ENCODE results near the gene RUNX1. TPM values are rescaled to one million over a fixed set of nuclear protein-coding genes. Genes with fewer than 3 reads are reported as not detected.

The RUNX1 gene
- total and polyA plus RNA-seq, 7 experiments from 2014 or later, result 27.9 to 154 (median 85.1) TPM

GRCh38 chr21:34819357-34819999 lies 229.6 kb downstream of the RUNX1 start:
- POLR2A ChIA-PET, result interaction anchor here (0.7 to 1.2 kb wide), 2 partner anchors 10 to 305 kb away, joined by 3 to 4 read pairs; no protein-coding TSS in a partner anchor
- DNase-seq, result no peak
- CTCF ChIA-PET, result no interaction called here
- Histone ChIP-seq H3K27ac (ENCODE audit: low read depth, low read length) (no peak overlapping the region), H3K36me3 (ENCODE audit: control insufficient read depth in 2 of 3, insufficient read depth in 3 of 3, low read length in 3 of 3) (peaks cover 0 to 87% (median 7%) of the 10 kb centered on the region in 3 experiments), H3K27me3 (ENCODE audit: control insufficient read depth in 2 of 2, insufficient read depth in 2 of 2, low read length in 2 of 2) (no peaks in the 10 kb centered on the region), H3K9me3 (ENCODE audit: control insufficient read depth in 2 of 3, low read length in 3 of 3) (no peaks in the 10 kb centered on the region), H3K4me1 (ENCODE audit: control insufficient read depth in 2 of 2, insufficient read depth in 2 of 2, low read length in 2 of 2) (peaks cover 0 to 3% of the 10 kb centered on the region in 2 donors), H3K4me3 (ENCODE audit: low read length) (no peak overlapping the region)
- peak overlapping the region in 3 of 9 donors; percentile 32 to 81 (median 43) for H3K27ac Mint-ChIP-seq
- H3K27me3 Mint-ChIP-seq, result no peaks in the 10 kb centered on the region
- H3K36me3 Mint-ChIP-seq, result peaks cover 7 to 67% (median 38%) of the 10 kb centered on the region in 5 donors
- H3K4me3 Mint-ChIP-seq, result no peak overlapping the region
- H3K4me1 Mint-ChIP-seq, result peaks cover 1 to 64% (median 51%) of the 10 kb centered on the region in 7 donors
- H3K9me3 Mint-ChIP-seq, result peaks cover 0 to 1% (median 0%) of the 10 kb centered on the region in 11 donors
- intact Hi-C loops (cut with micrococcal nuclease), result no loop called here
- no peak for ATAC-seq

- POLR2A ChIA-PET, result interaction anchor here (0.7 to 1.2 kb wide), 2 partner anchors 10 to 306 kb away, joined by 3 to 4 read pairs; no protein-coding TSS in a partner anchor
These were observed 230.4 kb downstream of the RUNX1 start for GRCh38 chr21:34818662-34819158.

GRCh38 chr21:34817821-34818661 lies 231.1 kb downstream of the RUNX1 start:
- no peak overlapping the region for H3K4me3 Mint-ChIP-seq
- intact Hi-C loops (cut with micrococcal nuclease), result no loop called here
- ChIA-PET POLR2A (no interaction called here), CTCF (no interaction called here)
- Histone ChIP-seq H3K4me3 (ENCODE audit: low read length) (no peak overlapping the region), H3K27ac (ENCODE audit: low read depth, low read length) (no peak overlapping the region), H3K27me3 (ENCODE audit: control insufficient read depth in 2 of 2, insufficient read depth in 2 of 2, low read length in 2 of 2) (no peaks in the 10 kb centered on the region), H3K36me3 (ENCODE audit: control insufficient read depth in 2 of 3, insufficient read depth in 3 of 3, low read length in 3 of 3) (peaks cover 0 to 86% (median 13%) of the 10 kb centered on the region in 3 experiments), H3K9me3 (ENCODE audit: control insufficient read depth in 2 of 3, low read length in 3 of 3) (no peaks in the 10 kb centered on the region), H3K4me1 (ENCODE audit: control insufficient read depth in 2 of 2, insufficient read depth in 2 of 2, low read length in 2 of 2) (peaks cover 0 to 3% of the 10 kb centered on the region in 2 donors)
- H3K36me3 Mint-ChIP-seq, result peaks cover 7 to 64% (median 38%) of the 10 kb centered on the region in 5 donors
- no peak for ATAC-seq
- no peaks in the 10 kb centered on the region for H3K27me3 Mint-ChIP-seq
- H3K27ac Mint-ChIP-seq, result peak overlapping the region in 5 of 9 donors; percentile 19 to 73 (median 36)
- peaks cover 0 to 1% (median 0%) of the 10 kb centered on the region in 11 donors for H3K9me3 Mint-ChIP-seq
- no peak for DNase-seq
- peaks cover 2 to 72% (median 60%) of the 10 kb centered on the region in 7 donors for H3K4me1 Mint-ChIP-seq

More at GRCh38 chr21:34818662-34819158, 230.4 kb downstream of the RUNX1 start:
- peaks cover 0 to 1% (median 0%) of the 10 kb centered on the region in 11 donors for H3K9me3 Mint-ChIP-seq
- H3K36me3 Mint-ChIP-seq, result peaks cover 5 to 63% (median 35%) of the 10 kb centered on the region in 5 donors
- peaks cover 0 to 81% (median 15%) of the 10 kb centered on the region in 3 experiments for H3K36me3 ChIP-seq (ENCODE audit: control insufficient read depth in 2 of 3, insufficient read depth in 3 of 3, low read length in 3 of 3)
- H3K4me3 ChIP-seq (ENCODE audit: low read length), result no peak overlapping the region
- CTCF ChIA-PET, result no interaction called here
- no peak overlapping the region for H3K4me3 Mint-ChIP-seq
- H3K9me3 ChIP-seq (ENCODE audit: control insufficient read depth in 2 of 3, low read length in 3 of 3), result no peaks in the 10 kb centered on the region
- H3K27me3 ChIP-seq (ENCODE audit: control insufficient read depth in 2 of 2, insufficient read depth in 2 of 2, low read length in 2 of 2), result no peaks in the 10 kb centered on the region
- ATAC-seq, result no peak
- H3K27ac ChIP-seq (ENCODE audit: low read depth, low read length), result no peak overlapping the region
- no peaks in the 10 kb centered on the region for H3K27me3 Mint-ChIP-seq
- intact Hi-C loops (cut with micrococcal nuclease), result no loop called here
- H3K4me1 ChIP-seq (ENCODE audit: control insufficient read depth in 2 of 2, insufficient read depth in 2 of 2, low read length in 2 of 2), result peaks cover 0 to 3% of the 10 kb centered on the region in 2 donors
- DNase-seq, result no peak
- H3K4me1 Mint-ChIP-seq, result peaks cover 0 to 67% (median 55%) of the 10 kb centered on the region in 7 donors
- H3K27ac Mint-ChIP-seq, result peak overlapping the region in 4 of 9 donors; percentile 46 to 81 (median 68)

- Histone ChIP-seq H3K9me3 (ENCODE audit: control insufficient read depth in 2 of 3, low read length in 3 of 3) (no peaks in the 10 kb centered on the region), H3K27ac (ENCODE audit: low read depth, low read length) (no peak overlapping the region), H3K4me3 (ENCODE audit: low read length) (no peak overlapping the region), H3K4me1 (ENCODE audit: control insufficient read depth in 2 of 2, insufficient read depth in 2 of 2, low read length in 2 of 2) (peaks cover 12 to 16% of the 10 kb centered on the region in 2 donors), H3K36me3 (ENCODE audit: control insufficient read depth in 2 of 3, insufficient read depth in 3 of 3, low read length in 3 of 3) (peaks cover 0 to 75% (median 10%) of the 10 kb centered on the region in 3 experiments), H3K27me3 (ENCODE audit: control insufficient read depth in 2 of 2, insufficient read depth in 2 of 2, low read length in 2 of 2) (no peaks in the 10 kb centered on the region)
- Mint-ChIP-seq H3K4me1 (peaks cover 19 to 77% (median 74%) of the 10 kb centered on the region in 7 donors), H3K27ac (peak overlapping the region; percentile 50 to 90 (median 79)), H3K9me3 (no peaks in the 10 kb centered on the region), H3K4me3 (no peak overlapping the region), H3K36me3 (peaks cover 14 to 68% (median 37%) of the 10 kb centered on the region in 5 donors), H3K27me3 (no peaks in the 10 kb centered on the region)
- ChIA-PET POLR2A (no interaction called here), CTCF (interaction anchor here (0.8 kb wide), 1 partner anchor 584 kb away, joined by 3 read pairs; no protein-coding TSS in a partner anchor)
- intact Hi-C loops (cut with micrococcal nuclease), result no loop called here
- DNase-seq, result no peak
- ATAC-seq, result no peak
These were observed 233.0 kb downstream of the RUNX1 start for GRCh38 chr21:34815831-34816705.

- DNase-seq, result no peak
- H3K9me3 Mint-ChIP-seq, result no peaks in the 10 kb centered on the region
- H3K4me3 Mint-ChIP-seq, result peak overlapping the region in 1 of 10 donors; percentile 15
- peaks cover 14 to 73% (median 38%) of the 10 kb centered on the region in 5 donors for H3K36me3 Mint-ChIP-seq
- no peaks in the 10 kb centered on the region for H3K27me3 Mint-ChIP-seq
- H3K27me3 ChIP-seq (ENCODE audit: control insufficient read depth in 2 of 2, insufficient read depth in 2 of 2, low read length in 2 of 2), result no peaks in the 10 kb centered on the region
- CTCF ChIA-PET, result no interaction called here
- peak overlapping the region in 7 of 9 donors; percentile 5 to 80 (median 55) for H3K27ac Mint-ChIP-seq
- H3K4me3 ChIP-seq (ENCODE audit: low read length), result no peak overlapping the region
- no peak for ATAC-seq
- H3K4me1 Mint-ChIP-seq, result peaks cover 30 to 92% (median 87%) of the 10 kb centered on the region in 7 donors
- H3K36me3 ChIP-seq (ENCODE audit: control insufficient read depth in 2 of 3, insufficient read depth in 3 of 3, low read length in 3 of 3), result peaks cover 0 to 66% (median 10%) of the 10 kb centered on the region in 3 experiments
- no peaks in the 10 kb centered on the region for H3K9me3 ChIP-seq (ENCODE audit: control insufficient read depth in 2 of 3, low read length in 3 of 3)
- POLR2A ChIA-PET, result no interaction called here
- H3K27ac ChIP-seq (ENCODE audit: low read depth, low read length), result no peak overlapping the region
- H3K4me1 ChIP-seq (ENCODE audit: control insufficient read depth in 2 of 2, insufficient read depth in 2 of 2, low read length in 2 of 2), result peaks cover 21 to 27% of the 10 kb centered on the region in 2 donors
- intact Hi-C loops (cut with micrococcal nuclease), result no loop called here
These were observed 234.6 kb downstream of the RUNX1 start for GRCh38 chr21:34814529-34814951.

All from naive thymus-derived CD4-positive, alpha-beta T cell (primary cell).